Measurements from ENCODE around the gene NHLH1.

The NHLH1 gene

GRCh38 chr1:160402001-160402795 is 35.3 kb downstream of the NHLH1 start:
- no peak for DNase-seq (ENCODE audit: low spot score)
- in situ Hi-C loops (cut with MboI; ENCODE audit: low sequenced_read_pairs, unreplicated experiment), result loop anchor here (25.0 kb wide), 1 partner anchor 560 kb away; the partner anchor contains the start of gene ITLN2
- TF ChIP-seq CTCF (IDR thresholded peaks at IDR 0.05; ENCODE audit: borderline replicate concordance, control extremely low read depth, extremely low read depth, insufficient read depth, missing control alignments), result no peak

- DNase-seq (ENCODE audit: low spot score), result no peak
- in situ Hi-C loops (cut with MboI; ENCODE audit: low sequenced_read_pairs, unreplicated experiment), result loop anchor here (25.0 kb wide), 1 partner anchor 559 kb away; the partner anchor contains the start of gene ITLN2
- no peak for TF ChIP-seq CTCF (IDR thresholded peaks at IDR 0.05; ENCODE audit: borderline replicate concordance, control extremely low read depth, extremely low read depth, insufficient read depth, missing control alignments)
These were observed 36.4 kb downstream of the NHLH1 start for GRCh38 chr1:160403244-160403643.

- no peak for TF ChIP-seq CTCF (IDR thresholded peaks at IDR 0.05; ENCODE audit: borderline replicate concordance, control extremely low read depth, extremely low read depth, insufficient read depth, missing control alignments)
- no peak for DNase-seq (ENCODE audit: low spot score)
- in situ Hi-C loops (cut with MboI; ENCODE audit: low sequenced_read_pairs, unreplicated experiment), result loop anchor here (25.0 kb wide), 1 partner anchor 558 kb away; the partner anchor contains the start of gene ITLN2
These were observed 37.2 kb downstream of the NHLH1 start for GRCh38 chr1:160404094-160404493.

- DNase-seq (ENCODE audit: low spot score), result no peak
- in situ Hi-C loops (cut with MboI; ENCODE audit: low sequenced_read_pairs, unreplicated experiment), result loop anchor here (25.0 kb wide), 1 partner anchor 557 kb away; the partner anchor contains the start of gene ITLN2
- TF ChIP-seq CTCF (IDR thresholded peaks at IDR 0.05; ENCODE audit: borderline replicate concordance, control extremely low read depth, extremely low read depth, insufficient read depth, missing control alignments), result no peak
These were observed 38.5 kb downstream of the NHLH1 start for GRCh38 chr1:160405331-160405877.

GRCh38 chr1:160406131-160406968 is 39.5 kb downstream of the NHLH1 start:
- in situ Hi-C loops (cut with MboI; ENCODE audit: low sequenced_read_pairs, unreplicated experiment), result loop anchor here (25.0 kb wide), 1 partner anchor 556 kb away; the partner anchor contains the start of gene ITLN2
- TF ChIP-seq CTCF (IDR thresholded peaks at IDR 0.05; ENCODE audit: borderline replicate concordance, control extremely low read depth, extremely low read depth, insufficient read depth, missing control alignments), result no peak
- no peak for DNase-seq (ENCODE audit: low spot score)

Measured in GM13976 (cell line).